NCI-H2196 treated with DMSO at 0.1 percent for 48 hours (cell line): Measurements from ENCODE around the gene RDH5.
"Not testable (repeated sequence)": the region's sequence is repeated elsewhere in the genome, so short reads cannot be mapped to it uniquely, and the experiment has no call there.

ENCODE experiments used
- DNase-seq: peaks from one replicate; lab custom pipeline; 2025; ENCODE audit not compliant: unreplicated experiment; lab: John Stamatoyannopoulos, UW

The RDH5 gene

GRCh38 chr12:55744340-55745030 is 24.3 kb downstream of the RDH5 start:
- DNase-seq = no peak

DNA sequence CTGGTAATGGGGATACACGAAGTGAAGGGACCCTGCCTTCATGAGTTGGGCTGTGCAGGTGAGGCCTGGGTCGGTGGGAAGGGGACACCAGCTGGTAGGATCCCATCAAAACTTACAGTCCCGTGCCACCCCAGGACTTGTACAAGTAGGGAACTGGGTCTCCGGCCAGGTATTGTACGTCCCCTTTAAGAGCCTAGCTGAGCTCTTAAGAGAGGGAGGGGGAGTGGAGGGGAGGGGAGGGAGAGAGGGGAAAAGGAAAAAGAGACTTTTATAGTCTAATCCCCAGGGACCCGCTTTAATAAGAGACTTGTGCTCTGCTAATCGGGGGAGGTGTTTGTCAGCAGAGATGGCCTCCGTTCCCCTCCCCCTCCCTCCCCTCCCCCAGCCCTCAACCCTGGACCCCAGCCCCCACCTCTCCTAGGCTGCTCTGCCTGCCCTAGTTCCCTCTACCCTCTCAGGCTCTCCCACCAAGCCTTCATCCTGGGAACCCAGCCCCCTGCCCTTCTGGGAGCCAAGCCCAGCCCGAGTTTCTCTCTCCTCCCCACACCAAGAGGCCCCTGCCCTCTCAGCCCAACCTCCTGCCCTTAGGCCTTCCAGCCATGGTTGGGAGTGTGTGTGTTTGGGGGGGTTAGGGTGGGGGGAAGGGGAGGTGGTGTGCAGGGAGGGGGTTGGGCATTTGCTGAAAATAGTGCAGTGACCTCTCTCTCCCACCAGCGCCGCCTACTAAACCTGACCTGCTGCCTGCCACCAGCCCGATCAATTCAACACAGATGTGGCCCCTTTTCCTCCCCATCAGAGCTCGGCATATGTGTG is 25.4 kb downstream of the RDH5 start:
- no peak for DNase-seq

DNA sequence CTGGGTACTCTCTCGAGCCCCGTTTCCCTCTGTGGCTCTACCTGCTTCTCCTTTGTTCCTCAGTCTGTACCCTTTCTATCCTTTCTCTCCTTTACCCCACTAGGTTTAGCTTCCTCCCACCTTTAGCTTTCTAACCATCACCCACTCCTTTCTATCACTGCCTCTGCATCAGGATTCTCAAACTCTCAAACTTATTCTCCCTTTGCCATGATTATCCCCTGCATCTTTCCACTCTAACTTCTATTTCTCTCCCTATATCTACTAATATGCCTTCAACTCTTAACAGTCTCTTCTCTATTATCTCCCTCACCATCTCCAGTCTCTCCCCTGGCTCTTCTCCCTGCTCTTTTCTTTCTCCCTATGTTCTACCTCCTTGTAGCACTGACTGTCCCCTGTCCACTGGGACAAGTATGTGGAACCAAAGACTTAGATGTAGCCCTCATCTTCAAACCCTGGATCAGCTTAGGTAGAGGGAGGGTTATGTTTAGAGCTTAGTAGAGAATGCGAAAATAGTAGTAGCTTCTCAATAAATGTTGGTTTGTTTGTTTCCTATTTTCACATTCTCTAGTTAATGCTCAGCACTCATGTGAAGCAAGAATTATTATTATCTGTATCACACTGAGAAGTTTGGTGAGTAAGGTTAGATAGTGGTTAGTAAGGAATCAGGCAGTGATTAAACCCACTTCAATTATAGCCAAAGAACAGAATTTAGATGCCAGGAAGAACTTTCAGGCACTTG is 26.1 kb downstream of the RDH5 start:
- no peak for DNase-seq

DNA sequence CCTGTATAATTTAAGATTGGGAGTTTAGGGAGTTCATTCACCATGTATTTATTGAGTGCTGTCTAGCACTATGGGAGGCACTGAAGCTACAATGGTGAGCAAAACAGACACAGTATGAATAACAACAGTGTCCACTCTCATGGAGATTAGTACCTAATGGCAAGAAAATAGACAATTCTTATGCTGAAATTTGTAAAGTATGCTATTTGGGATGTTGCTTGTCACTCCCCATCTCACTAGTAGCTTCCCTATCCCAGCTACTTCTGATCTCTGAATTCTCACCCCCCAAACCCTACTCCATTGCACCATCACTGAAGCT is 26.7 kb downstream of the RDH5 start:
- no peak for DNase-seq

- no peak for DNase-seq
Measured at GRCh38 chr12:55748230-55748993, 28.2 kb downstream of the RDH5 start.

DNA sequence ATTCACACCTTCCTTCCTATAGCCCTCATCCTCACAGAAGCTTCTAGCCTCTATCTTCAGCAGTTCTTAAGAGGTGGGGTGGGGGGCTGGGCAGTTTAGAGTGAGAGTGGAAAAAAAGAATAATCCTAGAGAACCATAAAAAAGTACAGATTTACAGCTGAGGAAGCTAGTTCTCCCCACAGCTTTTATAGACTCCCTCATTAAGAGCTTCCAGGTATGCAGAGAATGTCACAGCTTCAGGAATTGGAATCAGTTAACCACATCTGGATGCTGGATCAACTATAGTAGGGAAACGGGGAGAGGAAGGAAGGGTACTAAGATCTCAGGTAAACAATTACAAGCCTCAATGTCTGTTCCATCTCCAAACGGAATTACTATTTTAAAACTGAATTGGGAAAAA is 35.1 kb downstream of the RDH5 start:
- DNase-seq = no peak

- DNase-seq = no peak
Measured at GRCh38 chr12:55757701-55758100, 37.5 kb downstream of the RDH5 start.

DNA sequence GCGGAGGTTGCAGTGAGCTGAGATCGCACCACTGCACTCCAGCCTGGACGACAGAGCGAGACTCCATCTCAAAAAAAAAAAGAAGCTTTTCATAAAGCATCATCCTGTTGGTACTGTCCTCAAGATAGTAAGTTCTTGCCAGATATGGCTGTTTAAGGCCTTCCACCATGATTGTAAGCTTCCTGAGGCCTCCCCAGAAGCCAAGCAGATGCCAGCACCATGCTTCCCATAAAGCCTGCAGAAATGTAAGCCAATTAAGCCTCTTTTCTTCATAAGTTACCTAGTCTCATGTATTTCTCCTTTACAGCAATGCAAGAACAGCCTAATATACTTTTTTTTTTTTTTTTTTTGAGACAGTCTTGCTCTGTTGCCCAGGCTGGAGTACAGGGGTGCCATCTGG is 38.4 kb downstream of the RDH5 start:
- not testable (repeated sequence) for DNase-seq

GRCh38 chr12:55760663-55761062 is 40.5 kb downstream of the RDH5 start:
- DNase-seq = no peak

DNA sequence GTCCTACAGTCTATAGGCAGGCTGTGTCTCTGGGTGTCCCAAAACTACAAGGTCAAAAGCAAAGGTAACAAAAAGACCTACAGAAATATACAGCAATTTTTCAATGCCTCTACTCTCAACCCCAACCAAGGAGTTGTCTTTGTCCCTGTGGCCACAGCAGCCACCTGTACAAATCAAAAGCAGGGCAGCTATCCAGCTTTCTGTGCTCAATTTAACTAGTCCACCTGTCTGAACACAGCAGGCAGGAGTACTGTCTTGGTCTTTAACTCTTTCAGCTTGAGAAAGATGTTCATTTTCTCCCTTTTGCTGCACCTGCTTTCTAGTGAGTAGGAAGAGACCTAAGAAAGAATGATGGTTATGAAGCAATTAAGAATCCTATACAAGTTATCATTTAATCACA is 42.5 kb downstream of the RDH5 start:
- no peak for DNase-seq

- DNase-seq = no peak
Measured at GRCh38 chr12:55765736-55766290, 45.6 kb downstream of the RDH5 start.

DNA sequence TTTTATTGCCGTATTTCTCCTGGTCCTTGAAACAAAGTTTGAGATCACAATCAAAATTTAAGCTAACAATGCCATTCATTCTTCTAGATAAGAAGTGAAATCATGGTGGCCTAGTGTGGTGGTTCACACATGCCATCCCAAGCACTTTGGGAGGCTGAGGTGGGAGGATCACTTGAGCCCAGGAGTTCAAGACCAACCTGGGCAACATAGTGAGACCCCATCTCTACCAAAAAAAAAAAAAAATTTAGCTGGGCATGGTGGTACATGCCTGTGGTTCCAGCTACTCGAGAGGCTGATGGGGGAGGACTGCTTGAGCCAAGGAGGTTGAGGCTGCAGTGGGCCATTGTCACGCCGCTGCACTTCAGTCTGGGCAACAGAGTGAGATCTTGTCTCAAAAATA is 47.0 kb downstream of the RDH5 start:
- no peak for DNase-seq

- DNase-seq = no peak
Measured at GRCh38 chr12:55771736-55772135, 51.5 kb downstream of the RDH5 start.
